Panc1 (cell line): ENCODE data around the gene FAM107A.

ENCODE experiments used
- POLR2AphosphoS5 ChIP-seq: IDR thresholded peaks from 2 replicates; pipeline ENCODE4 v1.6.1; 2012; ENCODE audit warnings: mild to moderate bottlenecking, low read depth, low read length, moderate library complexity
- SIN3A ChIP-seq: IDR thresholded peaks from 2 replicates; pipeline ENCODE4 v1.6.1; 2012; ENCODE audit warnings: low read depth, mild to moderate bottlenecking, low read length, moderate library complexity, borderline replicate concordance; ENCODE audit not compliant: insufficient read depth
- TCF7L2 ChIP-seq: IDR thresholded peaks from 2 replicates; pipeline ENCODE4 v1.6.1; 2011; ENCODE audit warnings: mild to moderate bottlenecking, low read depth, low read length, inconsistent platforms
- TF ChIP-seq, protein P1 (sequence below): fragments of 450-650 bp; IDR thresholded peaks from 2 replicates; pipeline ENCODE4 v1.5.1; 2017; ENCODE audit warnings: mild to moderate bottlenecking
- TF ChIP-seq, protein P2 (sequence below), 2 experiments: IDR thresholded peaks; 2 replicates each; pipeline ENCODE4 v1.6.1; 2011 to 2012; ENCODE audit warnings: low read depth in 2 of 2, control low read depth in 1 of 2, low read length in 1 of 2, mild to moderate bottlenecking in 1 of 2, moderate library complexity in 1 of 2; ENCODE audit not compliant: insufficient read depth in 1 of 2

DNA sequence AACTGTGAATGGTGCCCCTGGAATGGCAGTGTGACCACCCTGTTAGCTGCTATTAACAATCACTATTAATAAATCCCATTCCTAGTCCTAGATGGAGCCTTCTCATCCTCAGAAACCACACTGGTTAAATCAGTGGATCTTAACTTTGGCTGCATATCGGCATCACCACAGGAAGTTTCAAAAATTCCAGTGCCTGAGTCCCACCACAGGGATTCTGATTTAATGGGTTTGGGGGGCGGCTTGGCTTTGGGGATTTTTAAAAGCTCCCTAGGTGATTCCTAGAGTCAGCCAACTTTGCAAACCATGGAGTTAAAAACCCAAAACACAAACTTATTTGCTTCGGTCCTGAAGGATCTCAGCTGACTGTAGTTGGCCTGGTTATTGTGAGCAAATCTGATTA lies 3.1 kb downstream of the FAM107A start:
- TF ChIP-seq, protein P1, sequence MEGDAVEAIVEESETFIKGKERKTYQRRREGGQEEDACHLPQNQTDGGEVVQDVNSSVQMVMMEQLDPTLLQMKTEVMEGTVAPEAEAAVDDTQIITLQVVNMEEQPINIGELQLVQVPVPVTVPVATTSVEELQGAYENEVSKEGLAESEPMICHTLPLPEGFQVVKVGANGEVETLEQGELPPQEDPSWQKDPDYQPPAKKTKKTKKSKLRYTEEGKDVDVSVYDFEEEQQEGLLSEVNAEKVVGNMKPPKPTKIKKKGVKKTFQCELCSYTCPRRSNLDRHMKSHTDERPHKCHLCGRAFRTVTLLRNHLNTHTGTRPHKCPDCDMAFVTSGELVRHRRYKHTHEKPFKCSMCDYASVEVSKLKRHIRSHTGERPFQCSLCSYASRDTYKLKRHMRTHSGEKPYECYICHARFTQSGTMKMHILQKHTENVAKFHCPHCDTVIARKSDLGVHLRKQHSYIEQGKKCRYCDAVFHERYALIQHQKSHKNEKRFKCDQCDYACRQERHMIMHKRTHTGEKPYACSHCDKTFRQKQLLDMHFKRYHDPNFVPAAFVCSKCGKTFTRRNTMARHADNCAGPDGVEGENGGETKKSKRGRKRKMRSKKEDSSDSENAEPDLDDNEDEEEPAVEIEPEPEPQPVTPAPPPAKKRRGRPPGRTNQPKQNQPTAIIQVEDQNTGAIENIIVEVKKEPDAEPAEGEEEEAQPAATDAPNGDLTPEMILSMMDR = no peak
- TF ChIP-seq, protein P2, sequence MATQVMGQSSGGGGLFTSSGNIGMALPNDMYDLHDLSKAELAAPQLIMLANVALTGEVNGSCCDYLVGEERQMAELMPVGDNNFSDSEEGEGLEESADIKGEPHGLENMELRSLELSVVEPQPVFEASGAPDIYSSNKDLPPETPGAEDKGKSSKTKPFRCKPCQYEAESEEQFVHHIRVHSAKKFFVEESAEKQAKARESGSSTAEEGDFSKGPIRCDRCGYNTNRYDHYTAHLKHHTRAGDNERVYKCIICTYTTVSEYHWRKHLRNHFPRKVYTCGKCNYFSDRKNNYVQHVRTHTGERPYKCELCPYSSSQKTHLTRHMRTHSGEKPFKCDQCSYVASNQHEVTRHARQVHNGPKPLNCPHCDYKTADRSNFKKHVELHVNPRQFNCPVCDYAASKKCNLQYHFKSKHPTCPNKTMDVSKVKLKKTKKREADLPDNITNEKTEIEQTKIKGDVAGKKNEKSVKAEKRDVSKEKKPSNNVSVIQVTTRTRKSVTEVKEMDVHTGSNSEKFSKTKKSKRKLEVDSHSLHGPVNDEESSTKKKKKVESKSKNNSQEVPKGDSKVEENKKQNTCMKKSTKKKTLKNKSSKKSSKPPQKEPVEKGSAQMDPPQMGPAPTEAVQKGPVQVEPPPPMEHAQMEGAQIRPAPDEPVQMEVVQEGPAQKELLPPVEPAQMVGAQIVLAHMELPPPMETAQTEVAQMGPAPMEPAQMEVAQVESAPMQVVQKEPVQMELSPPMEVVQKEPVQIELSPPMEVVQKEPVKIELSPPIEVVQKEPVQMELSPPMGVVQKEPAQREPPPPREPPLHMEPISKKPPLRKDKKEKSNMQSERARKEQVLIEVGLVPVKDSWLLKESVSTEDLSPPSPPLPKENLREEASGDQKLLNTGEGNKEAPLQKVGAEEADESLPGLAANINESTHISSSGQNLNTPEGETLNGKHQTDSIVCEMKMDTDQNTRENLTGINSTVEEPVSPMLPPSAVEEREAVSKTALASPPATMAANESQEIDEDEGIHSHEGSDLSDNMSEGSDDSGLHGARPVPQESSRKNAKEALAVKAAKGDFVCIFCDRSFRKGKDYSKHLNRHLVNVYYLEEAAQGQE (IDR thresholded peaks at IDR 0.05; ENCODE audit: insufficient read depth in 1 of 2, low read depth in 2 of 2, low read length in 1 of 2) = no peak
- TF ChIP-seq POLR2AphosphoS5 = no peak
- TF ChIP-seq SIN3A = no peak
- no peak for TF ChIP-seq TCF7L2
